Endothelial cell of umbilical vein (primary cell): ENCODE data around the gene SPTSSB.

ENCODE experiments used
- CTCF ChIP-seq, 2 donors: IDR thresholded peaks; 1 replicate in 1 of 2; 2 replicates in 1 of 2; pipeline ENCODE4 v1.5.1; 2011; ENCODE audit warnings: low read length in 2 of 2, mild to moderate bottlenecking in 2 of 2, moderate library complexity in 2 of 2, control low read depth in 1 of 2, inconsistent platforms in 1 of 2, low read depth in 1 of 2; ENCODE audit not compliant: insufficient read depth in 1 of 2; ENCODE audit errors: extremely low read depth in 1 of 2
- EZH2 ChIP-seq: IDR thresholded peaks from 2 replicates; pipeline ENCODE4 v1.6.1; 2012; ENCODE audit warnings: borderline replicate concordance, low read depth, mild to moderate bottlenecking, moderate library complexity, low read length, inconsistent platforms; ENCODE audit not compliant: severe bottlenecking
- GATA2 ChIP-seq: IDR thresholded peaks from 2 replicates; pipeline ENCODE4 v1.7.0; 2011; ENCODE audit warnings: low read depth, mild to moderate bottlenecking, moderate library complexity, mixed read lengths, low read length; ENCODE audit not compliant: insufficient read length, insufficient read depth
- JUN ChIP-seq: IDR thresholded peaks from 2 replicates; pipeline ENCODE4 v1.6.1; 2011; ENCODE audit warnings: borderline replicate concordance, low read depth; ENCODE audit not compliant: insufficient read length, insufficient read depth
- MAX ChIP-seq: IDR thresholded peaks from 2 replicates; pipeline ENCODE4 v1.6.1; 2011; ENCODE audit not compliant: insufficient read depth, insufficient read length
- MYC ChIP-seq: IDR thresholded peaks from one replicate; pipeline ENCODE4 v1.6.1; 2011; ENCODE audit warnings: mild to moderate bottlenecking, low read depth, low read length
- POLR2A ChIP-seq: IDR thresholded peaks from 2 replicates; pipeline ENCODE4 v1.6.1; 2012; ENCODE audit warnings: low read depth, mild to moderate bottlenecking, control low read depth, low read length
- POLR2AphosphoS5 ChIP-seq: IDR thresholded peaks from 2 replicates; pipeline ENCODE4 v1.6.1; 2012; ENCODE audit warnings: low read depth, mild to moderate bottlenecking, control low read depth, low read length, moderate library complexity; ENCODE audit not compliant: insufficient read depth

GRCh38 chr3:161351330-161351729, 20.0 kb downstream of the SPTSSB start:
- TF ChIP-seq CTCF (IDR thresholded peaks at IDR 0.05; ENCODE audit: extremely low read depth in 1 of 2, insufficient read depth in 1 of 2, low read depth in 1 of 2, low read length in 2 of 2) (no peak), POLR2A (no peak), MAX (no peak), EZH2 (no peak), POLR2AphosphoS5 (no peak), GATA2 (no peak), MYC (no peak), JUN (no peak)
